Neural crest cell (in vitro differentiated cells): ENCODE results near the gene TMEM203. TPM values are rescaled to one million over a fixed set of nuclear protein-coding genes. Genes with fewer than 3 reads are reported as not detected.

Source experiments
- DNase-seq: peaks from one replicate; pipeline ENCODE4 v3.0.0; 2021; ENCODE audit warnings: low read depth, mixed read lengths, low spot score
- H3K27ac Mint-ChIP-seq: one replicate; pipeline ENCODE4 v1.8.0; 2021; ENCODE audit warnings: mild to moderate bottlenecking, mixed read lengths; ENCODE audit not compliant: unreplicated experiment
- H3K27me3 Mint-ChIP-seq: 2 replicates; pipeline ENCODE4 v1.8.0; 2021; ENCODE audit warnings: low read depth, mild to moderate bottlenecking, mixed read lengths
- H3K36me3 Mint-ChIP-seq: 2 replicates; pipeline ENCODE4 v1.8.0; 2021; ENCODE audit warnings: low read depth, mild to moderate bottlenecking, mixed read lengths
- H3K4me1 Mint-ChIP-seq: 2 replicates; pipeline ENCODE4 v1.8.0; 2021; ENCODE audit warnings: mixed read lengths
- H3K4me3 Mint-ChIP-seq: one replicate; pipeline ENCODE4 v1.8.0; 2021; ENCODE audit warnings: mild to moderate bottlenecking, mixed read lengths
- H3K9me3 Mint-ChIP-seq: 2 replicates; pipeline ENCODE4 v1.8.0; 2021; ENCODE audit warnings: mixed read lengths
- CTCF ChIP-seq: fragments of 200-600 bp; sonication (generic); conservative IDR thresholded peaks from 2 replicates; pipeline ENCODE4 v1.5.0; 2021; ENCODE audit warnings: antibody characterized with exemption, mild to moderate bottlenecking
- total RNA-seq: library from RNA; stranded (reverse); gene quantifications from 2 replicates; pipeline ENCODE4 v1.2.1, GENCODE V29; 2021

The TMEM203 gene
- total RNA-seq, 1 donor from 2014 or later, result 49.7 TPM

GRCh38 chr9:137223078-137223970 lies 17.9 kb upstream of the TMEM203 start:
- Mint-ChIP-seq H3K9me3 (no peaks in the 10 kb centered on the region), H3K4me3 (peak overlapping the region; percentile 85), H3K4me1 (peaks cover 4% of the 10 kb centered on the region), H3K36me3 (no peaks in the 10 kb centered on the region), H3K27ac (peak overlapping the region; percentile 81), H3K27me3 (peaks cover 6% of the 10 kb centered on the region)
- TF ChIP-seq CTCF, result no peak
- DNase-seq, result peak; percentile 92

- no peaks in the 10 kb centered on the region for H3K36me3 Mint-ChIP-seq
- DNase-seq, result no peak
- H3K27ac Mint-ChIP-seq, result peak within 1 kb of the TSS; percentile 81
- no peak for TF ChIP-seq CTCF
- peaks cover 3% of the 10 kb centered on the region for H3K27me3 Mint-ChIP-seq
- no peaks in the 10 kb centered on the region for H3K9me3 Mint-ChIP-seq
- H3K4me3 Mint-ChIP-seq, result peak within 1 kb of the TSS; percentile 85
- peaks cover under 1% of the 10 kb centered on the region for H3K4me1 Mint-ChIP-seq
Measured at GRCh38 chr9:137222190-137223077, 17.0 kb upstream of the TMEM203 start, which contains the start of gene RNF208. Gene RNF208, minus strand, starts transcription at chr9:137222240. Its CDS starts 1,028 bp downstream, at chr9:137221212.

GRCh38 chr9:137221506-137222111 lies 16.2 kb upstream of the TMEM203 start:
- no peak overlapping the region for H3K4me3 Mint-ChIP-seq
- no peak for TF ChIP-seq CTCF
- H3K9me3 Mint-ChIP-seq, result no peaks in the 10 kb centered on the region
- H3K4me1 Mint-ChIP-seq, result no peaks in the 10 kb centered on the region
- no peaks in the 10 kb centered on the region for H3K36me3 Mint-ChIP-seq
- DNase-seq, result no peak
- no peak overlapping the region for H3K27ac Mint-ChIP-seq
- H3K27me3 Mint-ChIP-seq, result peaks cover 2% of the 10 kb centered on the region

GRCh38 chr9:137221095-137221505 lies 15.7 kb upstream of the TMEM203 start:
- Mint-ChIP-seq H3K36me3 (no peaks in the 10 kb centered on the region), H3K4me1 (no peaks in the 10 kb centered on the region), H3K27me3 (peaks cover 2% of the 10 kb centered on the region), H3K27ac (no peak overlapping the region), H3K4me3 (peak overlapping the region; percentile 54), H3K9me3 (no peaks in the 10 kb centered on the region)
- DNase-seq, result no peak
- no peak for TF ChIP-seq CTCF
